GM18526 (cell line): Measurements from ENCODE around the gene GFRA1.

Experiments
- POLR2A ChIP-seq: IDR thresholded peaks from 3 replicates; pipeline ENCODE4 v1.6.1; 2011; ENCODE audit not compliant: insufficient read length; ENCODE audit errors: extremely low read depth

Gene GFRA1

DNA sequence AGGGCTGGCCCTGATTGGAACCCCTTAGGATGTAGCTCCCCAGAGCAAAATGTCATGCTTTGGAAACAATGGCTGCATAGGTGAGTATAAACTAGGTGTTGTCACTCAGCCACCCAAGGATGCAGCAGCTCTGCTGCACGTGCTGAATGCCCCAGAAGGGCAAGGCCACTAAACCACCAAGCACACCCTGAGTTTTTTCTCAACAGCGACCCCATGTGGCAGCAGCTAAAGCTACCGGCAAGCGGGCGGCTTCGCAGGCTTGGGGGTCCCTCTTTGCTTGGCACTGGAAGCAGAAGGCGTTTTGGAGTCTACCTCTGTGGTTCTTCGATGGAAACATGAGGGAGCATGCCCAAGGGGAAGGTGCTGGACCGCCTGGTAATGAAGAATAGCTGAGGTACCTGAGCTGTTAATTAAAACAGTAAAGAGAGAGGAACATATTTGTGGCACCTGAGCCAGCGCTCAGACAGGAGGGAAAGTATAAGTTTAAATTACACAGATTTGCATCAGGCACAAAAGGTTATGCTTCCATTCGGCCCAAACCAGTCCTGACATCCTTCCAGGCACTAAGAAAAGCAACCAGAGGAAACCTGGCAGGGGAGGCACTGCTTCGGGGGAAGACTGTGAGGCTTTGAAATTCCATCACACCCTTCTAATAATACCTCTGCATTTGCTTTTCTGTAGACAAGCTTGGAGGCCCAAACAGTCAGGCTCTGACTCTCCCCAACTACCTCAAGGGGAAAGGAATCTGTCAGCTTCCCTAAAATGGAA is 152.1 kb downstream of the GFRA1 start:
- no peak for TF ChIP-seq POLR2A

DNA sequence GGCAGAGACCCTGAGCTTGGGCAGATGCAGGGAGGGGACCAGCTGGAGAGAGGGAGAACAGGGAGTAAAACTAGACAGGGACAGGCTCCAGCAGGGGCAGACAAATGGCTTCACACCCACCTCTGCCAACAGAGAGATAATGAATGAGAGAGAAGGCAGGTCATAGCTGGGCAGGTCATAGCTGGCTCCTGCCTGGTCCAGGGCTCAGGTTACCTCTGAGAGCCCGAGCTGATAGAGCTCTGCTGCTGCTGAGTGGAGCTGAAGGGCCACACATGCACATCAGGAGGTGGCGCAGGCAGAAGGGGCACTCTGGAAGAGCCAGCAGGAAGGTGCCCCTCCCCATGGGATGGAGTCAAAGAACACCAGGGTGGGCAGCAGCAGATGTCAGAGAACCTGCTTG is 154.2 kb downstream of the GFRA1 start:
- no peak for TF ChIP-seq POLR2A

DNA sequence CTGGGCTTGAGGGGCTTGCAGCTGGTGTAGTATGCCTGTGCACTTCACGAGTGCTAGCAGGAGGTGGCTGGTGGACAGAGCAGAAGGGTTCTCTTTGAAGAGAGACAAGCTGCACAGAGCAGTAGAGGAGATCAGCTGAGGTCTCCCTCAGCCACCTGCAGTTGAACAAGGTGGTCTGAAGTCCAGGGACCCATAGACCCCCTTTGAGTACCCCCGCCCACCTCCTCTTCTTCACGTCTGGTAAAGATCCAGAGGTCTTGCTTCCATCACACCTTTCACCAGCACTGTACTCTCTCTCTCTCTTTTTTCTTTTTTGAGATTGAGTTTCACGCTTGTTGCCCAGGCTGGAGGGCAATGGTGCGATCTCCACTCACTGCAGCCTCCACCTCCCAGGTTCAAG is 157.2 kb downstream of the GFRA1 start:
- no peak for TF ChIP-seq POLR2A

DNA sequence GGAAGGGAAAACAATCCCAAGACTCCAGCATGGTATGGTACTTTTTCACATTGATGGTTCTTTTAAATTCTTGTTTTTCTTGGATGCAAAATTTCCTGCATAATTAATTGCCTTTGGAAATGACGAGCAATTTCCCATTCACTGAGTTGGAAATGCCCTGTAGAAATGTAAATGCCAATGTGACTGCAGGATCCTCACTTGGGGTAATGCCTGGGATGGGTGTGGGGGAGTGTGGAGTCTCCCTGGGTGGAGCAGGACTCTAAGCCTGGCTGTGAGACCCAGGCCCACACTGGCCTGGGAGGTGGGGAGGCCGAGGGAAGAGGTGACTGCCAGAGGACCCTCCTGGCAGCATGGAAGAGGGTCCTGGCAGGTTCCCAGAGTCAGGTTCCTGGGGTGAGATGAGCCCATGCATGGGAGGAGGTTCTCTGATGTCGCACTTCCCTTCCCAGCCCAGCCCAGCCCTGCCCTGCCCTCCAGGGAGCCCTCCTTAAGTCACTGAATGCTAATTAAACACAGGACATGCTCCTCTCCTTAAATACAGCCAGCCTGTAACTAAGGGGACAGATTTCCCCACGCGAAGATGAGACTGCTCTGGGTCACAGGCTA is 157.9 kb downstream of the GFRA1 start:
- no peak for TF ChIP-seq POLR2A

DNA sequence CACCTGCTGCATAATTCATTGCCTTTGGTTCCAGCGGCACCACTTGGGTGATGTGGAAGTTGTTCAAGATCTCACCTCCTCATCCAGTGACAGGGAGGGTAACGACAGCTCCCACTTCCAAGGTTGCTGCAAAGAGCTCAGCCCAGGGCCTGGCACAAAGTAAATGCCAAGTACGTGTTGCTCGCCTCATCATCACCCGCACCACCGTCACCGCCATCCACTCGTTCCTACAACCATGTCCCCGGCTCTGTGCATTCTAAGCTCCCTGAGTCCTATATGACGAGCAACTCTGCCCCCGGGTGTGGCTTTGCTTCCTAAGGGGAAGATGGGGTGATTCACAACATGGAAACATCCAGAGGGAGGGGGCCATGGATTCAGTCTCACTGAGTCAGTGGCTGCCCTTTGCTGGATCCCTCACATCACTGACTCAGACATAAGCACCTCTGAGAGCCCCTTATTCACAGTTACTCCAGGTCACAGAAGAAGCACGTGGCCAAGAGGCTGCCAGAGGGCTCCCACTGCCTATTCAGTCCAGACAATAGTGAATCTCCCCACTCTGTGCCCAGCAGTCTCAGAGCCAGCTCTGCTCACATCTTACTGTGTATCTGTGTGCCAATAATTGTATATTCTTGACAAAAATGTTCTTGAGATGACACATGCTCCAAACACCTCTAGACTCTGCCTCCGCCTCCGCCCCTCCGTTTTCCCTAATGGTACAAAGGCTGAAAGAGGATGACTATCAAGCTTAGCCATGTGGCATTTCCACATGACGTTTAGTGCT is 159.1 kb downstream of the GFRA1 start:
- no peak for TF ChIP-seq POLR2A

DNA sequence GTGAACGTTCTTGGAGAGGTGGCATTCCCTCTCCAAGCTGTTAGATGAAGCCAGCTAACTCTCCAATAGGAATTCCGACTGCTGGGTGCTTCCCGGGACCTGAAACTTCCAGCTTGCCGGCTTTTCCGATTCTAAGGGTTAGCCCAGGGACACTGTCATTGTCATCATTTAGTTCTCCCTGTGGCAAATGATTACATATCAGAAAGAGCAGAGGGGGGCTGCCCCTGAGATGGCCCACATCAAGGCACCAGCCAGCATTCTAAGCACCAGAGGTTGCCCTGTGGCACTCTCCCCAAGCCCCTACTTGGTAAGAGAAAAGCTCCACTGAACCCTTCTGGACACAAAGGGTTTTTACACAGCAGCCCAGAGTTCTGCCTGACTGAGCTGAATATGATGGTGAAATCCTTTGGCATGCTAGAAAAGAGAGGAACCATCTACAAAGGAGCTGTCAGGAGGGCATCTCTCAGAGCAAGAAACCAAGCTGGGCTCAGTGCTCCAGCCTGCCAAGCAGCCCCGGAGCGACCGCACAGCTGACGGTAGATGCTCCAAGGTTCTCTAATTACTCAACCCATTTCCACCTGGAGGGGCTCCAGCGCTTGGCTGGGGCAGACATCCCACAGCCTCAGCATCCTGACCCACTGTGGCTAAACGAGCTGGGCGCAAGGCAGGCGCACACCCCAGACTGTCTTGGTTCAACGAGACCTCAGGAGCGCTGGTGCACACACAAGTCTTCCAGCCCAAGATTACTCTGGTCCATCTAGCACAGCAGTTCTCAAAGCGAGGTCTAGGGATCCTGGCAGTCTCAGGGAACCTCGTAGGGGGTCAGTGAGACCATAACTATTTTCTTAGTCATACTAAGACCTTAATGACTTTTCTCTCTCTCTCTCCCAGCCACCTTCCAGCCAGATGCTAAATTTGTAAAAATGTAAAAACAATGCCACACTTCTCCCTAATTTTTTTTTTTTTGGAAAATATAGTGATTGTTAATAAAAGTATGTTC is 160.5 kb downstream of the GFRA1 start:
- TF ChIP-seq POLR2A: no peak

DNA sequence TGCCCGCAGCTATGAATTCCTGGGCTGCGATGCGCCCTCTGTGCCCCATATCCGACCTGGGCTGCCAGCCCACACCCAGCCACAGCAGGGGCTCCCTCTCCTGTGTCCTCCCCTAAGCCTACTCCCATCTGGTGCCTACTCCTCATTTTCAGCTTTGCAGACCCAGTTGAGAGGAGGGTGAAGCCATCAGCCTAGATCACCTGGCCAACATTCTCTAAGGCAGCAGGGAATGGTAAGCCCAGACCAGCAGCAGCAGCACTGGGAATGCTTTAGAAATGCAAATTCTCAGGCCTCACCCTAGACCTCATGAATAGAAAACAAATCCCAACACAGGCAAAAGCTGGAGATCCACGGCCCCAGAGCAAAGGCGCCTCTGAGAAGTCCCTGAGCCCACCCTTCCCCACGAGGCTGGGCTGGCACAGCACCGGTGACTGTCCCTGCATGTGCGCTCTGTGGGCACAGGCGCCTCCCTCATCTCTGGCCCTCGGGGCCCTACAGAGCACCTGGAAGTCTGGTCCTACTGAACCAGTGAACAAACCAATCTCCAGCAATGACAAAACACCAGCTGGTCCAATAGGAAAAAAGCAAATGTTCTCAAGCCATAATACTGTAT is 161.4 kb downstream of the GFRA1 start:
- no peak for TF ChIP-seq POLR2A

DNA sequence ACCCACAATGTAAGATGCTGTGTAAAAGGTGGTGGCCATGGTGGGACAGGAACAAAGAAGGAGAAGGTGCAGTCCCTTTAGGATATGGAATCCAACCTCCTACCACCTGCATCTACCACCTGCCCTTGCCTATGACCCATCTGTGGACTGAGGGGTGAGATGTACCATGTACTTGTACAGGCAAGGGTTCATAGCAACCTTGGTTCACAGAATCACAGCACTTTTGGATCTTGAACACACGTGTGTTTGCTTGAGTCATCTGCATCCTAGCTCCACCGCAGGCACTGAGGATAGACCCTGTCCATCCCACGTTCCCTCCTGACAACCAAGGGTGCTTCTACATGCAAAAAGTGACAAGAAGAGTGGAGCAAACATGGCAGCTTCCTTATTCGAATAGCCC is 162.3 kb downstream of the GFRA1 start:
- TF ChIP-seq POLR2A: no peak

DNA sequence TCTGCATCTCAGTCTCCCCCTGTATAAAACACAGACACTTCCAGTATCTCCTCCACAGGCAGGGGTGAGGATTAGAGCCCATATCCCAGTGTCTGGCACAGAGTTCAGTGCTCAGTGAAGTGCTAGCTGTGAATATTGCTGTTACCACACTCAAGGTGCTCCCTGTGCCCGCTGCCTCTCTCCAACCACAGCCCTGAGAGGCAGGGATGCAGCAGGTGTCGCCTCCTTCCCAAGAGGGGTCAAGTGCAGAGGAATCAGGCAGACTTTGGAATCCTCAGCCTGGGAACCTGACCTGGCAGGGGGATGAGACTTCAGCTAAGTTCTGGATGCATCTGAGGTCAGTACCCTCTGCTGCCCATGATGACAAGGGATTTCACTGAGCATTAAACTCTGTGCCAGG is 163.1 kb downstream of the GFRA1 start:
- no peak for TF ChIP-seq POLR2A

DNA sequence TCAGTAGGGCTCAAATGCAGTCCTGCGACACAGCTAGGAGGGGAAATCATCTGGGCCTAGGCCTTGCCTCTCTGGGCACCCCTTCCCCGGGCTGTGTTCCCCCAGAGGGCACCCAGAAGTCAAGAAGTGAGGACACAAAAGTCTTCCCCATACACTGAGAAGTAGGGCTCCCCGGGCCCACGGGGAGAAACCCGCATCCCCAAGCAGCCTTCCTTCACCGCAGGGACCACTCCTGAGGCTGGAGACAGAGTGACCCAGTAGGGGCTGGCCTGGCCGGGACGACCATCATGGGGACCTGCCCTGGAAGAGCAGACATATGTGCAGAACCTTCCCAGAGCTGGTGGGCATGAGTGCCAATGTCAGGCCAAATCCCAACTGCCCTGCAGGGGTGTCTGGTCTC is 163.5 kb downstream of the GFRA1 start:
- TF ChIP-seq POLR2A: no peak

DNA sequence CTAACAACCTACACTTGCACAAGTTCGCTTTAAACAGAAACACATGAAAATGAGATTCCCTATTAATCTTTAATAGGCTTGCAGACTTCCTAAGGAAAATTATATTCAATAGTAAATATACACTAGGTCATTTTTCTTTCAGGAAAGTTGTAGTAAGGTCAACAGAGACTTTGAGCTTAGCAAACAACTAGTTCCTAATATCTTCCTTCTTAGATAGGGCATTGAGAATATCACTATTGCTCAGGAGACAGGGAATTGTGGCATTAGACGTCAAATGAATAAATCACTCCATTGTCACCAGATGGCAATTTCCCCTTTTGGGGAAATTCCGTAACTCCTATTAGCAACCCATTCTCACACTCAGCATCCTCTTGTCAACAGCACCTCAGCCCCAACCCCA is 164.9 kb downstream of the GFRA1 start:
- no peak for TF ChIP-seq POLR2A

DNA sequence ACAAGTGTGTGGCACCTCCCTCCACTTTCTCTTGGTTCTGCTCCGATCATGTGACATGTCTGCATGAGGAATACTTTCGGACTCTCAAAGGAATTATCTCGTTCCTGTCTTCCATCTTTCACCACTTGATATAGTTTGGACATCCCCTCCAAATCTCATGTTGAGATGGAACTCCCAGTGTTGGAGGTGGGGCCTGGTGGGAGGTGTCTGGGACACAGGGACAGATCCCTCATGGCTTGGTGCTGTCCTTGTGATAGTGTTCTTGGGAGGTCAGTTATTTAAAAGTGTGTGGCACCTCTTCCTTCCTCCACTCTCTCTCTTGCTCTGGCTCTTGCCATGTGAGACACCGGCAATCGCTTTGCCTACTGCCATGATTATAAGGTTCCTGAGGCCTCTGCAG is 166.4 kb downstream of the GFRA1 start:
- TF ChIP-seq POLR2A: no peak

DNA sequence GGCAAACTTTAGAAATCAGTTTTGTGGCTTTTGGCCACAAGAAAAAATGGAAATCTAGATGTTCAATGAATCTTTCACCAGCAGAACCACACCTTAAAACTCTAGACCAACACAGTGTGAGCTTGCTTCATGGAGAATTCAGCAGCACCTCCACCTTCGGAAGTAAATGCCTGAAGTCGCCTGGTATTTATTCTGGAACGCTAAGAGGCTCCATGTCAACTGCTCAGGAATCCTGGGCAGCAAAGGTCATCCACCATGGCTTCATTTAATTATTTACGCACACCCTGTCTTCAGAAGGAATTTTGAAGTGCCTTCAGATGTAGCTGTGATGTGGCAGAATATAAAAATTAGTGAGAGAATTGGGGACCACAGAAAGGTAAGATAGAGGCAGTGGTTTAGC is 167.7 kb downstream of the GFRA1 start:
- TF ChIP-seq POLR2A: no peak

DNA sequence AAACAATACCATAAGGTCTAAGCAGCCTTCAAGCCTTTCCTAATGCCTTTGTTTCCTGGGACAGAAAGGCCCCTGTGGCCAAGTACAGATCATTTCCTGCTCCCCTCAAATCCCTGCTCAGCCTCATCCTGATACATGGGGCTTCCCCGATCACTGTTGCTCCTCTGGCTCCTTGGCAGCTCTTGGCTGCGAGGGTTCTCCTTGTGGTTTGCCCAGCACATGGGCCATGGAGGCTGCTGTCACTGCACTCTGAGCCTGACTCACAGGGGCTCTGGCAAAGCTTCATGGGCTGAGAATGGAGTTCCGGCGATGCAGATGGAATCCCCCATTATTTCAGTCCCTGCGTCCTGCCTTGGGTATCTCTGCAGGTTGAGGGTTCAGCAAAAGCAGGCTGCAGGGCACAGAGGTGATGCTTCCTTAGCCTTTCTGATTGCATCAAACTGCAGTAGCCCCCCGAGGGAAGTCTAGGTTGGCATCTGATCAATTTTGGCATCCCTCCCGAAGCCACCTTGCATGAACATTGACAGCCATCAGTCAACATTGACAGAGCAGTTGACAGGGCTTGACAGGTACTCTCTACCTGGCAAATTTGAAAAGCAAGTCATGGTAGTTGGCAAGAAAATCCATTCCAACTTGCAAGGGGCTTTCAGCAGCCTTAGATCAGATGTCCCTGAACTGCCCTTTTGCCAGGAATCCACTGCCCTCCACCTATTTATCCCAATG is 168.6 kb downstream of the GFRA1 start:
- TF ChIP-seq POLR2A: no peak
